Retinal pigment epithelial cell (primary cell): ENCODE data around the gene DLGAP3.

ENCODE experiments used
- DNase-seq: peaks from one replicate; pipeline ENCODE4 v3.0.0-alpha.2; 2010; ENCODE audit warnings: low read depth
- H3K4me3 ChIP-seq: 2 replicates; pipeline ENCODE4 v1.5.1; 2011; ENCODE audit warnings: mild to moderate bottlenecking, low read length, control low read depth, moderate library complexity
- TF ChIP-seq, protein P1 (sequence below): conservative IDR thresholded peaks from 2 replicates; pipeline ENCODE4 v1.5.1; 2011; ENCODE audit warnings: low read depth, low read length, control low read depth, inconsistent platforms

DLGAP3 gene

DNA sequence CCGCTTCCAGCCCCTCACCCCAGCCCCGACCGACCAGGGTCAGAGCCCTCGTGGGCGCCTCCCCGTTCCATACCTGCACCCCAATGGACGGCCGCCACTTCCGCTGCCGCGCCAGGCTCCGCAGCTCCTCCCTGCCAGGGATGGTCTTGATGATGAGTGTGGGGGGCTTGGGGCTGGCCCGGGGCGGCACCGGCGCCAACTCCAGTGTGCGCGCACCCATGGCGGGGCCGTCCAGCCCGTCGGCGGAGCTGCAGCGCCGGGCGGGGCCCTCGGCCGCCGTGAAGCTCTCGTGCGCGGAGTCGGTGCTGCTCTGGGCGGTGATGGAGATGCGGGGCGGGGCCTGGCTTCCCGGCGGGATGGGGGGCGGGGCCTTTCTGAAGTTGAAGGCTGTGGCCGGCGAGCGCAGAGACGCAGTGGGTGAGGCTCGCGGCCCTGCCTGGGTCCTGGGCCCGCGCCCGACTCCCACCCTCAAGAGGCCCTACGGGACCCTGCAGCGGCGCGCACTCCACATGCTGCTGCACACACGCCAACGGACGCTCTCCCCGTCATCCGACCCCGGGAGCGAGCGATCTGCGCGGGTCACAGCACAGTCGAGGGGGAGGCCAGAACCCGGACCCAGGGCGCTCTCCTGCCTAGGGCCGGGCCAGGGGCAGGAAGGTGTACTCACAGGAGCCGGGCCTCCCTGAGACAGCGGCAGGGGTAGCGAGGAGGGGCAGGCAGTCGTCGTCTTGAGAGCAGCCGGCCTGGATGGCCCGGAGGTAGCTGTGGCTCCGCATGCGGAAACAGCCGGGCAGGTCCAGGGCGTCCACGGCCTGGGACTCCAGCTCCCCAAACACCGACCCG lies 43.8 kb downstream of the DLGAP3 start:
- H3K4me3 ChIP-seq, result peak overlapping the region; percentile 31
- TF ChIP-seq, protein P1, sequence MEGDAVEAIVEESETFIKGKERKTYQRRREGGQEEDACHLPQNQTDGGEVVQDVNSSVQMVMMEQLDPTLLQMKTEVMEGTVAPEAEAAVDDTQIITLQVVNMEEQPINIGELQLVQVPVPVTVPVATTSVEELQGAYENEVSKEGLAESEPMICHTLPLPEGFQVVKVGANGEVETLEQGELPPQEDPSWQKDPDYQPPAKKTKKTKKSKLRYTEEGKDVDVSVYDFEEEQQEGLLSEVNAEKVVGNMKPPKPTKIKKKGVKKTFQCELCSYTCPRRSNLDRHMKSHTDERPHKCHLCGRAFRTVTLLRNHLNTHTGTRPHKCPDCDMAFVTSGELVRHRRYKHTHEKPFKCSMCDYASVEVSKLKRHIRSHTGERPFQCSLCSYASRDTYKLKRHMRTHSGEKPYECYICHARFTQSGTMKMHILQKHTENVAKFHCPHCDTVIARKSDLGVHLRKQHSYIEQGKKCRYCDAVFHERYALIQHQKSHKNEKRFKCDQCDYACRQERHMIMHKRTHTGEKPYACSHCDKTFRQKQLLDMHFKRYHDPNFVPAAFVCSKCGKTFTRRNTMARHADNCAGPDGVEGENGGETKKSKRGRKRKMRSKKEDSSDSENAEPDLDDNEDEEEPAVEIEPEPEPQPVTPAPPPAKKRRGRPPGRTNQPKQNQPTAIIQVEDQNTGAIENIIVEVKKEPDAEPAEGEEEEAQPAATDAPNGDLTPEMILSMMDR, result no peak
- no peak for DNase-seq

DNA sequence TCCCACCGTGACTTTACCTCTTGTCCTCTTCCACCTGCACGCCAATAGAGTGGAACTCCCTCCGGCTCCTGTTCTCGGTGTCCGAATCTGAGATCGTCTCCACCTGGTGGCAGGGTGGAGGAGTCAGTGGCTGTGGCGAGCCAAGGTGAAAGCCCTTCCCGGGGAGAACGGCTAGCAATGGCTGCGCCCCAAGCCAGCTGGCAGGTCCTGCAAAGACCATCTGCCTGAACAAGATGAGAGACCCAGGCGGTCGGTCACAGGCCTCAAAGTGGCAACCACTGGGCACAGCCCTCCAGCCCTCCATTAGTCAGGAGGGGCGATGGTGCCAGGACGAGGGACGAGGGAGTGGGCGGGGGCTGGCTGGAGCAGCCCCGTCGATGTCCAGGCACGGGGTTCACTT lies 44.5 kb downstream of the DLGAP3 start:
- no peak for DNase-seq
- H3K4me3 ChIP-seq, result no peak overlapping the region
- TF ChIP-seq, protein P1, result peak; percentile 27

GRCh38 chr1:34884536-34884935 lies 44.9 kb downstream of the DLGAP3 start:
- H3K4me3 ChIP-seq, result no peak overlapping the region
- TF ChIP-seq, protein P1, result no peak
- no peak for DNase-seq

GRCh38 chr1:34879230-34879629 lies 50.2 kb downstream of the DLGAP3 start:
- TF ChIP-seq, protein P1, result no peak
- DNase-seq, result no peak

DNA sequence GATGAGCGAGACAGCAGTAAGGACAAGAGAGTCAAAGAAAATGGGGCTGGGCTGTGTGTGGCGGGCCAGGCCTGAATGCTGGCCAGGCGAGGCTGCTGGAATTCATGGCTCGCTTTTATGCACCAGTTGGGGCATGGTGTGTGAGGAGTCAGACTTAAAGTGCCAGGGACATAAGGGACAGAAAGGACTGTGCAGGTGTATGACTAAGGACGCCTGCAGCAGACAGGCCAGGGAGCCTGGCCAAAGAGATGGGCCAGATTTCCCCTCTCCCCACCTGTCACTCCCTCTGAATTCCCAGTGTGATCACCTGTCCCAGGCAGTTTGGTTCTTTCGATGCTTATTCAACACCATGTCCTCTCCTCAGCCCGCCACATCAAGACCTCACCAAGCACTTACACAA lies 53.0 kb downstream of the DLGAP3 start:
- DNase-seq, result no peak
- H3K4me3 ChIP-seq, result no peak overlapping the region
- TF ChIP-seq, protein P1, result no peak

More at GRCh38 chr1:34879230-34879629, 50.2 kb downstream of the DLGAP3 start:
- no peak overlapping the region for H3K4me3 ChIP-seq

GRCh38 chr1:34874296-34874952 lies 55.0 kb downstream of the DLGAP3 start:
- no peak for DNase-seq
- no peak overlapping the region for H3K4me3 ChIP-seq
- TF ChIP-seq, protein P1, result no peak

- TF ChIP-seq, protein P1, result no peak
- no peak overlapping the region for H3K4me3 ChIP-seq
- DNase-seq, result no peak
Measured at GRCh38 chr1:34872133-34872503, 57.3 kb downstream of the DLGAP3 start.
